ENCODE data around the gene RIPPLY3. TPM values are rescaled to one million over a fixed set of nuclear protein-coding genes. Genes with fewer than 3 reads are reported as not detected.
"Not testable (repeated sequence)": the region's sequence is repeated elsewhere in the genome, so short reads cannot be mapped to it uniquely, and the experiment has no call there.

The RIPPLY3 gene
- total RNA-seq, 6 experiments from 2014 or later, result 0.12 to 0.18 (median 0.17) TPM; not detected in 3

GRCh38 chr21:37030864-37031263 is 24.4 kb downstream of the RIPPLY3 start:
- H3K4me1 ChIP-seq, result no peaks in the 10 kb centered on the region
- no peaks in the 10 kb centered on the region for H3K27me3 ChIP-seq
- H3K4me3 ChIP-seq, result no peak overlapping the region
- intact Hi-C loops (cut with DNase I), result no loop called here
- no peak for TF ChIP-seq CTCF (IDR thresholded peaks at IDR 0.05)
- TF ChIP-seq POLR2A (IDR thresholded peaks at IDR 0.05), result no peak
- WGBS (ENCODE audit: insufficient coverage, low coverage, low lambda C conversion rate, missing lambda C conversion rate), result 95% methylated on average over 4 of the region's 4 CpGs
- H3K27ac ChIP-seq, result no peak overlapping the region
- H3K9me3 ChIP-seq, result no peaks in the 10 kb centered on the region
- H3K36me3 ChIP-seq, result no peaks in the 10 kb centered on the region
- no peak for DNase-seq
- ATAC-seq, result no peak

- no peak for ATAC-seq
- Histone ChIP-seq H3K4me1 (no peaks in the 10 kb centered on the region), H3K9me3 (no peaks in the 10 kb centered on the region), H3K27me3 (no peaks in the 10 kb centered on the region), H3K4me3 (no peak overlapping the region), H3K36me3 (no peaks in the 10 kb centered on the region), H3K27ac (no peak overlapping the region)
- WGBS (ENCODE audit: insufficient coverage, low coverage, low lambda C conversion rate, missing lambda C conversion rate), result 81% methylated on average over 5 of the region's 5 CpGs
- no peak for DNase-seq
- intact Hi-C loops (cut with DNase I), result no loop called here
- no peak for TF ChIP-seq POLR2A (IDR thresholded peaks at IDR 0.05)
Measured at GRCh38 chr21:37032293-37032692, 25.8 kb downstream of the RIPPLY3 start.

GRCh38 chr21:37032877-37033471 is 26.5 kb downstream of the RIPPLY3 start:
- DNase-seq (no peak), ATAC-seq (no peak)
- Histone ChIP-seq H3K36me3 (no peaks in the 10 kb centered on the region), H3K27ac (no peak overlapping the region), H3K4me1 (no peaks in the 10 kb centered on the region), H3K9me3 (no peaks in the 10 kb centered on the region), H3K4me3 (no peak overlapping the region), H3K27me3 (no peaks in the 10 kb centered on the region)
- WGBS (ENCODE audit: insufficient coverage, low coverage, low lambda C conversion rate, missing lambda C conversion rate), result 81% methylated on average over 4 of the region's 4 CpGs
- no peak for TF ChIP-seq CTCF (IDR thresholded peaks at IDR 0.05)
- TF ChIP-seq POLR2A (IDR thresholded peaks at IDR 0.05), result no peak
- intact Hi-C loops (cut with DNase I), result no loop called here

- intact Hi-C loops (cut with DNase I), result not testable (repeated sequence)
- 85% methylated on average over 4 of the region's 4 CpGs for WGBS (ENCODE audit: insufficient coverage, low coverage, low lambda C conversion rate, missing lambda C conversion rate)
Measured at GRCh38 chr21:37034394-37034793, 27.9 kb downstream of the RIPPLY3 start.

GRCh38 chr21:37036177-37036576 is 29.7 kb downstream of the RIPPLY3 start:
- TF ChIP-seq POLR2A (IDR thresholded peaks at IDR 0.05) (no peak), CTCF (IDR thresholded peaks at IDR 0.05) (no peak)
- WGBS (ENCODE audit: insufficient coverage, low coverage, low lambda C conversion rate, missing lambda C conversion rate), result 85% methylated on average over 4 of the region's 4 CpGs
- Histone ChIP-seq H3K4me3 (no peak overlapping the region), H3K27me3 (no peaks in the 10 kb centered on the region), H3K36me3 (no peaks in the 10 kb centered on the region), H3K9me3 (no peaks in the 10 kb centered on the region), H3K4me1 (no peaks in the 10 kb centered on the region), H3K27ac (no peak overlapping the region)
- DNase-seq (no peak), ATAC-seq (no peak)
- intact Hi-C loops (cut with DNase I), result no loop called here

More at GRCh38 chr21:37034394-37034793, 27.9 kb downstream of the RIPPLY3 start:
- not testable (repeated sequence) for H3K4me3 ChIP-seq, DNase-seq, ATAC-seq, H3K9me3 ChIP-seq, H3K36me3 ChIP-seq, H3K27me3 ChIP-seq, H3K4me1 ChIP-seq, H3K27ac ChIP-seq
